A673 (cell line): ENCODE data around the gene JAML.

Experiments used
- CTCF ChIP-seq: fragments of 300-800, 200-600 bp; sonication (generic); conservative IDR thresholded peaks from 2 replicates; pipeline ENCODE4 v1.5.1; 2017; ENCODE audit warnings: low read depth, mild to moderate bottlenecking, antibody characterized with exemption, low read length, moderate library complexity, mixed read lengths
- EZH2 ChIP-seq: fragments of 200-600 bp; sonication (generic); IDR thresholded peaks from 2 replicates; pipeline ENCODE4 v1.6.1; 2017; ENCODE audit warnings: borderline replicate concordance, low read depth, mild to moderate bottlenecking, mixed read lengths, antibody characterized with exemption, low read length; ENCODE audit not compliant: poor library complexity, severe bottlenecking

GRCh38 chr11:118175993-118176777 lies 48.6 kb downstream of the JAML start, which contains the start of gene SCN2B:
- no peak for TF ChIP-seq CTCF
- TF ChIP-seq EZH2: no peak
